HG03558 (cell line): ENCODE results near the gene SLC1A4.
"Not testable (repeated sequence)": the region's sequence is repeated elsewhere in the genome, so short reads cannot be mapped to it uniquely, and the experiment has no call there.

Source experiments
- ATAC-seq: cut with Tn5 transposase; IDR thresholded peaks from one replicate; pipeline ENCODE4 v1.9.1; 2021; ENCODE audit warnings: moderate number of reproducible peaks; ENCODE audit not compliant: unreplicated experiment; ENCODE audit errors: extremely low read depth

Gene SLC1A4

GRCh38 chr2:64989982-64990614, 899 bp downstream of the SLC1A4 start:
- ATAC-seq, result no peak

GRCh38 chr2:64990876-64991275, 1.7 kb downstream of the SLC1A4 start:
- no peak for ATAC-seq

GRCh38 chr2:64992218-64992617, 3.0 kb downstream of the SLC1A4 start:
- no peak for ATAC-seq

GRCh38 chr2:64992990-64993389, 3.8 kb downstream of the SLC1A4 start:
- no peak for ATAC-seq

DNA sequence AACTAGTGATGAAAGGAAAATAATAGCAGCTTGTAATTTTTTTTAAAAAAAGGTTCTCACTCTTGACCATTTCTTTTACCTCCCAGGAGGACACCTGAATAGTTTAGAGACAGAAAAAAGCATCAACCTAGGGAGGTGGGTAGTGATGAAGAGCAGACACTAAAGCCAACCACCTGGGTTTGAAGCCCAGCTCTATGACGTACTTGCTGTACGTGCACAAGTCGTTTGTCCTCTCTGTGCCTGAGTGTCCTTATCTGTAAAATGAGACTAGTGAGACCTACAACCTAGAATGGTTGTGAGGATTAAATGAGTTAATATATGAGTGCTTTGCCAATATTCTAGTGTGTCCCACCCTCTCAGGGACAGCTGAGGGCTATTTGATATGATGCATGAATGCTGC, 5.8 kb downstream of the SLC1A4 start:
- no peak for ATAC-seq

DNA sequence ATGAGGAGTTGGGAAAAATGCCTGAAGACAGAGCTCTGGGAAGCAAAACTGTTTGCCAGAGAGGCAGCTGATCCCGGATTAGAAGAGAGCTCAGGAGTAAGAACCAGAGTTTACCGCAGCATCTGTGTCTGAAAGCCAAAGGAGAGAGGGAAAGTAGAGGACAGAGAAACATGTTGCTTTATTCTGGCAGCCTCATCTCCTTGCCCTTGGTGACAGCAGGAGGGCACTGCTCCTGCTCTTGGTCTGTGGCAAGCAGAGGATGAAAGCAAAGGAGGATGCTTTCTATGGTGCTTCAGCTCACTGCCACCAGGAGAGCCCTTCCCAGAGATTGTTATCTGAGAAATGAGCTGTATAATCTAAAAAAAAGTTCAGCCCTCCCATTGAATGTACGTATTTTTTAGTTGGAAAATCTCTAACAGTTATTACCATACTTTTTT, 7.7 kb downstream of the SLC1A4 start:
- ATAC-seq, result no peak

GRCh38 chr2:64998658-64999061, 9.5 kb downstream of the SLC1A4 start:
- ATAC-seq, result no peak

DNA sequence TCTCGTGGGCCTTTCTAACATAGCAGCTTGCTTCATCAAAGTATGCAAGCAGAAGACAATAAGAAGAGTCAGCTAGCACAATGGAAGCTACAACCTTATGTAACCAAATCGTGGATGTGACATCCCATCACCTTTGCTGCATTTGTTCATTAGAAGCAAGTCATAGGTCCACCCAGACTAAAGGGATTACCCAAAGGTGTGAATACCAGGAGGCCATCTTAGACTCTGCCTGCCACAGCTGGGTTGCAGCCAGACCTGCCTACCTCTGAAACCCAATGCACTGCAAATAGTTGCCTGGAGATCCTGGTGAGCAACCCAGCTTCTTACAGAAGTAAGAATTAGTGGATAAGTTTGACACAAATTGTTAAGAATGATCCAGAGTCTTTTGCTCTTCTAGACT, 10.6 kb downstream of the SLC1A4 start:
- no peak for ATAC-seq

DNA sequence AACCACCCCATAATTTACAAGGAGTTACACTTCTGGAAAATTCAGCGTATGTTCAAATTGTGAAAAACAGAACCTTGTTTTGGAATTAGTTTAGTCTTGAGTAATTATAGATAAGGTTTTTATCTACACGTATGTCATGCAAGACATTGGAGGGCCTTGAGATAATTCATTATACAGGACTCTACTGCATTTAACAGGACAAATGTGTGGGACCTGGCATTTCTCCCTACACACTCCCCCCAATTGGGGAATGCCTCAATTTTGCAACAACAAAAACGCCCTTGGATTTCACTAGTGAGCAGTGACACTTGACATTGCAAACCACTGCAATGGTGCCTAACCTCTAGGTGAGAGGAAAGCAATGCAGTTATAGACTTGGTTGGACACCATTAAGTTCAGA, 11.4 kb downstream of the SLC1A4 start:
- no peak for ATAC-seq

- no peak for ATAC-seq
Measured at GRCh38 chr2:65003037-65003436, 13.8 kb downstream of the SLC1A4 start.

DNA sequence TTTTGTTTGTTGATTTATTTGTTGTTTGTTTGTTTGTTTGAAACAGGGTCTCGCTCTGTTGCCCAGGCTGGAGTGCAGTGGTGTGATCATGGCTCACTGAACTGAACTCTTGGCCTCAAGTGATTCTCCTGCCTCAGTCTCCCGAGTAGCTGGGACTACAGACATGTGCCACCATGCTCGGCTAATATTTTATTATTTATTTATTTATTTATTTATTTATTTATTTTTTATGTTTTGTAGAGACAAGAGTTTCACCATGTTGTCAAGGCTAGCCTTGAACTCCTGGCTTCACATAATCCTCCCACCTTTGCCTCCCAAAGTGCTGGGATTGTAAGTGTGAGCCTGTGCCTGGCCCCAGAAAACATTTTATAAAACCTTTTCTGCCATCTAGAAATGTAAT, 15.0 kb downstream of the SLC1A4 start:
- not testable (repeated sequence) for ATAC-seq

DNA sequence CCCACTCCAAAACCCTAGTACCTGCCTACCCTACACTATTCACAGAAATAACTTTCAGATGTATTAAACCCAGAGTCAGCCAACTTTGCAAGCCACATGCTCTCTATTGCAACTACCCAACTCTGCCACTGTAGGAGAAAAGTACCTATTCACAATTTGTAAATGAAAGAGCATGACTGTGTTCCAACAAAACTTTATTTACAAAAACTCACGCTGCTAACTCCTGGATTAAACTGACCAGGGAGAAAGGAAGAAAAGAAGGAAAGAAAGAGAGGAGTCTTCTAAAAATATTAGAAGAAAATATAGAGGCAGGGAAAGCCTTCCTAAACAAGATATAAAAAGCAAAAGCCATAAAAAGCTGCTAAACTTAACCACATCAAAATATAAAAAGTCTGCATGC, 24.6 kb downstream of the SLC1A4 start:
- ATAC-seq, result no peak

- ATAC-seq, result no peak
Measured at GRCh38 chr2:65015731-65016130, 26.5 kb downstream of the SLC1A4 start.

- ATAC-seq, result no peak
Measured at GRCh38 chr2:65016789-65017188, 27.6 kb downstream of the SLC1A4 start.

GRCh38 chr2:65017335-65017734, 28.1 kb downstream of the SLC1A4 start:
- no peak for ATAC-seq

DNA sequence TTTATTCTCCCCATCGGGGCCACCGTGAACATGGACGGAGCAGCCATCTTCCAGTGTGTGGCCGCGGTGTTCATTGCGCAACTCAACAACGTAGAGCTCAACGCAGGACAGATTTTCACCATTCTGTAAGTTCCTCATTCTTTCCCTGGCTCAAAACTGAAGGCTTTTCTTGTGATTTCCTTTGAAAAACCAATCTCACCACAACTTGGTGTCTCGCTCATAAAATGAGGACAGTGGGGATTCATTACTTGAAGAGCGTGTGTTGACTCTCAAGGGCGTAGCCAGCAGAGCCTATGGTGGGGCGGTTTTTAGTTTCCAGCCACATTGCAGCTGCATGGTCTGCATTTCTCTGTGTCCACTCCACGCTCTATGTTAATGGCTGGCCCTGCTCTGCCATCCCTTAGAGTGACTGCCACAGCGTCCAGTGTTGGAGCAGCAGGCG, 29.0 kb downstream of the SLC1A4 start:
- no peak for ATAC-seq

- ATAC-seq, result no peak
Measured at GRCh38 chr2:65019010-65019409, 29.8 kb downstream of the SLC1A4 start.

GRCh38 chr2:65019675-65020195, 30.5 kb downstream of the SLC1A4 start:
- no peak for ATAC-seq

GRCh38 chr2:65020251-65020650, 31.1 kb downstream of the SLC1A4 start:
- not testable (repeated sequence) for ATAC-seq

GRCh38 chr2:65020943-65021528, 31.8 kb downstream of the SLC1A4 start:
- no peak for ATAC-seq

DNA sequence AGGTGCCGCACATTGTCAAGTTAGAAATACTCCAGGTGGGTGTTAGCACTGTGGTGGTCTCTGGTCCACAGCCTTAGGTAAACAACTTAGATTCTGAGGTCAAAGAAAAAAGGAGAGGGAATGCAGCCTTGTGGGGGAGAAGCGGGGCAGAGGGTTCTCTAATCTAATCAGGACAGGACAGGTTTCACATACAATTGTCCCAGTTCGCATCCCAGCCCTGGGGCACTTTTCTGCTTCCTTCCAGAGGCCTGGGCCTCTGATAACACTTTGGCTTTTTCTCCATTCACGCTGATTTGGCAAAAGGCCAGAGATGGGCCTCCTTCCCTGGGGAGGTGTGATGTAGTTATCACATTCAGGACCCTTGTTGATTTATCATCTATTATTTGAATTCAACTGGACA, 32.5 kb downstream of the SLC1A4 start:
- no peak for ATAC-seq

DNA sequence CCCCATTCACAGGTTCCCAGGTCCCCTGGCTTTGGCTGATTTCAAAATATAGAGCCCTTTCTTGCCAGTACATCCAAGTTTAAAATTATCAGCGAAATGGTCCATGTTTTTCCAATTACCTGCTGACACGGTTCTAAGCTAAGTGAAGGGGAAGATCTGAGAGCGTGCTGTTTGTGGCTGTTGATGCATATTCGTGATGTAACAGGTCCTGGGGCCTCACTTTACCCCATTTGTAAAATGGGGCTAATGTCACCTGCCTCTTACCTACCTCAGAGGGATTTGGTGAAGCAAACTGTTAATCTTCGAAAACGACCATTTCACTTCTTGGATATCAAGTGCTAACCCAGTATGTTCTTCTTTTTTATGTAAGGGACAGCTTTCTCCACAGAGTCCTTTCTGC, 33.0 kb downstream of the SLC1A4 start:
- no peak for ATAC-seq
